GM12872 (cell line): ENCODE measurements around the gene ATP2A2.

Experiments used
- TF ChIP-seq, protein P1 (sequence below): IDR thresholded peaks from 3 replicates; pipeline ENCODE4 v1.5.1; 2011; ENCODE audit warnings: low read depth, mild to moderate bottlenecking, low read length, moderate library complexity; ENCODE audit not compliant: insufficient read depth

Gene ATP2A2

DNA sequence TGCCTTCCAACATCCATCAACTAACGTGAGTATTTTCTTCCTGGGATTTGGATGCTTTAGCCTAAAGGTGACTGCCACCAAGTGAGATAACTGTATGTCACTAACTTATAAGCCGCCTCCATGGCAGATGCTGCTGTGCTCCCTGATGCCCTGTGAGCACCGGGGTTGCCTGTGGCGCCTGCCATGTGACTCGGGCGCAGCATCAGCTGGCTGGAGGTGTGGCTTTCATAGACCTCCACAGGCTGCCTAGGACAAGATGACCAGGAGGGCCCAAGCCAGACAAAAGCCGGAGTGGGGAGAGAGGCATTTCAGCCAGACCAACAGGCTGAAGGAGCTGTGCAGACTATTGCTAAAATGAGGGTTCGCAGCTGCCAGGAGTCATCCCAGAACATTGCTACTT, 66.7 kb downstream of the ATP2A2 start:
- TF ChIP-seq, protein P1, sequence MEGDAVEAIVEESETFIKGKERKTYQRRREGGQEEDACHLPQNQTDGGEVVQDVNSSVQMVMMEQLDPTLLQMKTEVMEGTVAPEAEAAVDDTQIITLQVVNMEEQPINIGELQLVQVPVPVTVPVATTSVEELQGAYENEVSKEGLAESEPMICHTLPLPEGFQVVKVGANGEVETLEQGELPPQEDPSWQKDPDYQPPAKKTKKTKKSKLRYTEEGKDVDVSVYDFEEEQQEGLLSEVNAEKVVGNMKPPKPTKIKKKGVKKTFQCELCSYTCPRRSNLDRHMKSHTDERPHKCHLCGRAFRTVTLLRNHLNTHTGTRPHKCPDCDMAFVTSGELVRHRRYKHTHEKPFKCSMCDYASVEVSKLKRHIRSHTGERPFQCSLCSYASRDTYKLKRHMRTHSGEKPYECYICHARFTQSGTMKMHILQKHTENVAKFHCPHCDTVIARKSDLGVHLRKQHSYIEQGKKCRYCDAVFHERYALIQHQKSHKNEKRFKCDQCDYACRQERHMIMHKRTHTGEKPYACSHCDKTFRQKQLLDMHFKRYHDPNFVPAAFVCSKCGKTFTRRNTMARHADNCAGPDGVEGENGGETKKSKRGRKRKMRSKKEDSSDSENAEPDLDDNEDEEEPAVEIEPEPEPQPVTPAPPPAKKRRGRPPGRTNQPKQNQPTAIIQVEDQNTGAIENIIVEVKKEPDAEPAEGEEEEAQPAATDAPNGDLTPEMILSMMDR: no peak

- TF ChIP-seq, protein P1: no peak
These were observed 67.5 kb downstream of the ATP2A2 start for GRCh38 chr12:110348431-110349059.

- TF ChIP-seq, protein P1: no peak
These were observed 68.0 kb downstream of the ATP2A2 start for GRCh38 chr12:110349096-110349495.

DNA sequence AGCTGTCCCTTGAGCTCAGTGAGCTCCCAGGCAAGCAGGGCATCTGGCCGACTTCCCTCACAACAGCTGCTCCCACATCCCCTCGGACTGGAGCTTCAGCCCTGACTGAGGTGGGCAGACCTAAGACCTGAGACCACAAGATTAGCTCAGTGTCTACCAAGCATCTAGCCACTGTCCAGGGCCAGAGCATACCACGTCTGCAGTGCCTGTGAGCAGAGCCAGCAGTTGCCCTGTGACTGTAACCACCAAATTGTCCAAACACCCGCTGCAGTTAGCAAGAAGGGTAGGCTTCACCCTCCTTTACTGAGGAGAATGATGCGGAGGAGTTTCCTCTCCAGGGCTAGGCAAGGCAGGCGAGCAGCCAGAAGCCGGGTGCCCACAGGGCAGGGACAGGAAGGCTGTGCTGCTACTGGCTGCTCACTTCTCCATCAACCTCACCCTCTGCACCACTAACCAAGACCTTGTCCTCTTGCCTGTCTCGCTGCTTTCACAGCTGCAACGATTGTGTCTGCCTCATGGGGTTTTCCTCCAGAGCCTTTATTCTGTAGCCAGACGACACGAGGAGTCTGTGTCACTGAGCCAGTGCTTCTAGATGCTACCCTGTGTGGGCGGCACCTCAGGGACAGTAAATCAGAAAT, 68.6 kb downstream of the ATP2A2 start:
- TF ChIP-seq, protein P1: no peak

- TF ChIP-seq, protein P1: no peak
These were observed 70.1 kb downstream of the ATP2A2 start for GRCh38 chr12:110351119-110351518.

GRCh38 chr12:110352401-110352800, 71.4 kb downstream of the ATP2A2 start:
- TF ChIP-seq, protein P1: no peak

DNA sequence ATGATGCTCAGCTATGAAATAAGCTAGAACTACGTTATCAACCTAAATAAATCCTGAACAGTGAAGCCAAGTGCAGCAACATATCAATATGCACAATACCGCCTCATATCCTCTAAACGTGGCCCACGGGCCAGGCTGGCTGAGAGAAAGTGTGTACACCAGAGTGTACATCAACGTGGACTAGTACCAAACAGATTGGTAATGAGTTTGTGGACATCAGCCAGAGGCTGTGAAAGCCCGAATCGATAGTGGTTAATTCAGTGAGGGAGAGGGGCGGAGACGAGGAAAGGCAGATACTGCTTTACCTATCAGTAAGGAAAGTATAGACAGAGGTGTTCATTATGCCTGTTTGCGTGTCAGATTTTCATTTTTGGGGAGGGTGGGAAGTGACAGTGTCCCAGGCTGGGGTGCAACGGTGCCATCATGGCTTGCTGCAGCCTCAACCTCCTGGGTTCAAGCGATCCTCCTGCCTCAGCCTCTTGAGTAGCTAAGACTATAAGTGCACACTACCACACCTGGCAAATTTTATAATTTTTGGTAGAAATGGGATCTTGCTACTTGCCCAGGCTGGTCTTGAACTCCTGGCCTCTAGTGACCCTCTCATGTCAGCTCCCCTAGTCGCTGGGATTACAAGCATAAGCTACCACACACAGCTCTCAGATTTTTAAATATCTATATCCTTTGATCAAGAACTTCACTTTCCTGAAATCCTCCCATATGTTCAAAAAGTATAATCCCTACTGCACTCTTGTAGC, 72.3 kb downstream of the ATP2A2 start:
- TF ChIP-seq, protein P1: no peak
